HEK293 (cell line): ENCODE data around the gene PCYT1A.

Experiments
- CTCF ChIA-PET: fragments of 350-600 bp; formaldehyde crosslinking; extraction: SDS; loops from one replicate; lab custom pipeline; 2021; ENCODE audit warnings: antibody characterized with exemption; lab: Yijun Ruan, JAX
- POLR2A ChIA-PET: fragments of 300-600 bp; formaldehyde crosslinking; extraction: SDS; loops from one replicate; lab custom pipeline; 2020; ENCODE audit warnings: antibody characterized with exemption, inconsistent platforms; lab: Yijun Ruan, JAX
- H3K27ac ChIP-seq: fragments of 200-500 bp; sonication (Bioruptor generic); 2 replicates; pipeline ENCODE4 v1.5.1; 2014; ENCODE audit warnings: low read depth, low read length, control low read depth, inconsistent platforms; ENCODE audit errors: extremely low read depth
- H3K36me3 ChIP-seq, 2 experiments: fragments of 200-500 bp in 1 of 2; sonication (Bioruptor generic) in 1 of 2; 1 replicate in 1 of 2; 2 replicates in 1 of 2; pipeline ENCODE4 v1.5.1; 2014 to 2017; ENCODE audit warnings: inconsistent platforms in 2 of 2, low read length in 2 of 2; ENCODE audit not compliant: control insufficient read depth in 2 of 2, insufficient read depth in 1 of 2
- H3K4me1 ChIP-seq: fragments of 200-500 bp; sonication (Bioruptor generic); 2 replicates; pipeline ENCODE4 v1.5.1; 2014; ENCODE audit warnings: mild to moderate bottlenecking, low read length, inconsistent platforms; ENCODE audit not compliant: control insufficient read depth, insufficient read depth
- H3K4me3 ChIP-seq: 2 replicates; pipeline ENCODE4 v1.5.1; 2011; ENCODE audit warnings: low read depth, mild to moderate bottlenecking, control low read depth, low read length, moderate library complexity
- H3K9me3 ChIP-seq: fragments of 200-500 bp; sonication (Bioruptor generic); 2 replicates; pipeline ENCODE4 v1.5.1; 2014; ENCODE audit warnings: low read depth, low read length, inconsistent platforms; ENCODE audit not compliant: control insufficient read depth, insufficient read depth
- HOXA7 ChIP-seq: sonication (generic); formaldehyde crosslinking; IDR thresholded peaks from 2 replicates; pipeline ENCODE4 v1.8.1; 2022; ENCODE audit warnings: missing genetic modification reagents, borderline replicate concordance
- MEIS1 ChIP-seq: sonication (generic); formaldehyde crosslinking; IDR thresholded peaks from 2 replicates; pipeline ENCODE4 v1.8.1; 2022; ENCODE audit warnings: missing genetic modification reagents, mild to moderate bottlenecking, borderline replicate concordance
- OVOL3 ChIP-seq: fragments of 450-650 bp; formaldehyde crosslinking; IDR thresholded peaks from 2 replicates; pipeline ENCODE4 v1.5.1; 2016; ENCODE audit warnings: missing biosample characterization, missing genetic modification characterization
- PRDM1 ChIP-seq: fragments of 450-650 bp; formaldehyde crosslinking; IDR thresholded peaks from 2 replicates; pipeline ENCODE4; 2016; ENCODE audit warnings: missing biosample characterization, missing genetic modification characterization
- ZBTB21 ChIP-seq: fragments of 450-650 bp; formaldehyde crosslinking; IDR thresholded peaks from 2 replicates; pipeline ENCODE4 v1.5.1; 2017; ENCODE audit warnings: missing biosample characterization, missing genetic modification characterization
- ZBTB8A ChIP-seq: fragments of 450-650 bp; formaldehyde crosslinking; IDR thresholded peaks from 2 replicates; pipeline ENCODE4 v1.5.1; 2016; ENCODE audit warnings: missing biosample characterization, missing genetic modification characterization
- ZFHX2 ChIP-seq: fragments of 450-650 bp; formaldehyde crosslinking; conservative IDR thresholded peaks from 2 replicates; pipeline ENCODE4 v1.5.1; 2016; ENCODE audit warnings: missing biosample characterization, missing genetic modification characterization
- ZFP69B ChIP-seq: fragments of 450-650 bp; formaldehyde crosslinking; IDR thresholded peaks from 2 replicates; pipeline ENCODE4 v1.5.1; 2016; ENCODE audit warnings: missing biosample characterization, missing genetic modification characterization
- ZNF121 ChIP-seq: fragments of 450-650 bp; formaldehyde crosslinking; IDR thresholded peaks from 2 replicates; pipeline ENCODE4 v1.5.1; 2016; ENCODE audit warnings: missing biosample characterization, missing genetic modification characterization
- ZNF140 ChIP-seq: fragments of 450-650 bp; formaldehyde crosslinking; IDR thresholded peaks from 2 replicates; pipeline ENCODE4 v1.5.1; 2016; ENCODE audit warnings: missing biosample characterization, missing genetic modification characterization
- ZNF311 ChIP-seq: fragments of 450-650 bp; formaldehyde crosslinking; IDR thresholded peaks from 2 replicates; pipeline ENCODE4 v1.5.1; 2017; ENCODE audit warnings: missing biosample characterization, missing genetic modification characterization, borderline replicate concordance
- ZNF366 ChIP-seq: fragments of 450-650 bp; formaldehyde crosslinking; conservative IDR thresholded peaks from 2 replicates; pipeline ENCODE4 v1.5.1; 2016; ENCODE audit warnings: missing biosample characterization, missing genetic modification characterization
- ZNF544 ChIP-seq: fragments of 450-650 bp; formaldehyde crosslinking; IDR thresholded peaks from 2 replicates; pipeline ENCODE4 v1.5.0; 2017; ENCODE audit warnings: missing biosample characterization, missing genetic modification characterization
- ZNF664 ChIP-seq: fragments of 450-650 bp; formaldehyde crosslinking; IDR thresholded peaks from 2 replicates; pipeline ENCODE4 v1.5.1; 2016; ENCODE audit warnings: missing biosample characterization, missing genetic modification characterization
- ZNF792 ChIP-seq: fragments of 450-650 bp; formaldehyde crosslinking; IDR thresholded peaks from 2 replicates; pipeline ENCODE4 v1.5.1; 2016; ENCODE audit warnings: missing biosample characterization, missing genetic modification characterization
- TF ChIP-seq, protein P1 (sequence below): fragments of 450-650 bp; formaldehyde crosslinking; IDR thresholded peaks from 2 replicates; pipeline ENCODE4 v1.5.1; 2017; ENCODE audit warnings: missing biosample characterization, missing genetic modification characterization
- TF ChIP-seq, protein P2 (sequence below): fragments of 450-650 bp; formaldehyde crosslinking; IDR thresholded peaks from 2 replicates; pipeline ENCODE4 v1.5.1; 2017; ENCODE audit warnings: missing biosample characterization, missing genetic modification characterization
- TF ChIP-seq, protein P3 (sequence below): fragments of 450-650 bp; formaldehyde crosslinking; IDR thresholded peaks from 2 replicates; pipeline ENCODE4 v1.5.1; 2016; ENCODE audit warnings: missing biosample characterization, missing genetic modification characterization

Gene PCYT1A

DNA sequence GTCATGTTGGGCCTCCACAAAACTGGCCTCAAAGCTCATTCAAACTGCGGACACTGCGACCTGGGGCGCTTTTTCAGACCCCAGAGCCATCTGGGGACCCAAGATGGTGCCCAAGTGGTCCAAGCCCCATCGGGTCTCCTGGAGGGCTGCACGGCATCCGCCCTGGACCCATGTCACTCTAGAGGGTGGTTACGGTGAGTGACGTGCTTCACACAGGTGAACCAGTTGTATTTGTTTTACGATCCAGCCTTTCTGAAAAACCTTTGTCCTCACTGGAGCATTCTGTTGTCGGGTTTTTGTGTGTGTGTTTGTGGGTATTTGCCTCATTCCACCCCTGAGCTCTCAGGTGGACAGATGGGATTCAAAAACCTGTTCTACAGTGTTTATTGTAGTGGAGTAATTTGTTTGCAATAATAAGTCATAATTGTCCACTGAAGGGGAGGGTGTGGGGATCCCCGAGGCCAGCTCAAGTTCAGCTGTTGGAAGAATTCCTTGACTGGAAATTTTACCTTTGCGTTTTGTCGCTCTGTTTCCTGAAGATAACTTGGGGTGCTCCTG, 69.3 kb downstream of the PCYT1A start:
- TF ChIP-seq ZFHX2 (tag by site-specific recombination), result no peak
- TF ChIP-seq OVOL3 (tag by site-specific recombination), result no peak
- TF ChIP-seq ZBTB8A (tag by site-specific recombination), result no peak
- no peak for TF ChIP-seq ZNF792 (tag by site-specific recombination)
- TF ChIP-seq ZNF544, result no peak
- no peak for TF ChIP-seq ZNF140
- no peak for TF ChIP-seq ZFP69B (tag by site-specific recombination)
- TF ChIP-seq, protein P1, sequence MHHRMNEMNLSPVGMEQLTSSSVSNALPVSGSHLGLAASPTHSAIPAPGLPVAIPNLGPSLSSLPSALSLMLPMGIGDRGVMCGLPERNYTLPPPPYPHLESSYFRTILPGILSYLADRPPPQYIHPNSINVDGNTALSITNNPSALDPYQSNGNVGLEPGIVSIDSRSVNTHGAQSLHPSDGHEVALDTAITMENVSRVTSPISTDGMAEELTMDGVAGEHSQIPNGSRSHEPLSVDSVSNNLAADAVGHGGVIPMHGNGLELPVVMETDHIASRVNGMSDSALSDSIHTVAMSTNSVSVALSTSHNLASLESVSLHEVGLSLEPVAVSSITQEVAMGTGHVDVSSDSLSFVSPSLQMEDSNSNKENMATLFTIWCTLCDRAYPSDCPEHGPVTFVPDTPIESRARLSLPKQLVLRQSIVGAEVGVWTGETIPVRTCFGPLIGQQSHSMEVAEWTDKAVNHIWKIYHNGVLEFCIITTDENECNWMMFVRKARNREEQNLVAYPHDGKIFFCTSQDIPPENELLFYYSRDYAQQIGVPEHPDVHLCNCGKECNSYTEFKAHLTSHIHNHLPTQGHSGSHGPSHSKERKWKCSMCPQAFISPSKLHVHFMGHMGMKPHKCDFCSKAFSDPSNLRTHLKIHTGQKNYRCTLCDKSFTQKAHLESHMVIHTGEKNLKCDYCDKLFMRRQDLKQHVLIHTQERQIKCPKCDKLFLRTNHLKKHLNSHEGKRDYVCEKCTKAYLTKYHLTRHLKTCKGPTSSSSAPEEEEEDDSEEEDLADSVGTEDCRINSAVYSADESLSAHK (tag by site-specific recombination), result no peak
- TF ChIP-seq, protein P2, sequence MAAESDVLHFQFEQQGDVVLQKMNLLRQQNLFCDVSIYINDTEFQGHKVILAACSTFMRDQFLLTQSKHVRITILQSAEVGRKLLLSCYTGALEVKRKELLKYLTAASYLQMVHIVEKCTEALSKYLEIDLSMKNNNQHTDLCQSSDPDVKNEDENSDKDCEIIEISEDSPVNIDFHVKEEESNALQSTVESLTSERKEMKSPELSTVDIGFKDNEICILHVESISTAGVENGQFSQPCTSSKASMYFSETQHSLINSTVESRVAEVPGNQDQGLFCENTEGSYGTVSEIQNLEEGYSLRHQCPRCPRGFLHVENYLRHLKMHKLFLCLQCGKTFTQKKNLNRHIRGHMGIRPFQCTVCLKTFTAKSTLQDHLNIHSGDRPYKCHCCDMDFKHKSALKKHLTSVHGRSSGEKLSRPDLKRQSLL, result no peak
- TF ChIP-seq, protein P3, sequence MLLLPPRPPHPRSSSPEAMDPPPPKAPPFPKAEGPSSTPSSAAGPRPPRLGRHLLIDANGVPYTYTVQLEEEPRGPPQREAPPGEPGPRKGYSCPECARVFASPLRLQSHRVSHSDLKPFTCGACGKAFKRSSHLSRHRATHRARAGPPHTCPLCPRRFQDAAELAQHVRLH, result no peak
- no peak for TF ChIP-seq MEIS1 (CRISPR knock-in tag)
- Histone ChIP-seq H3K4me1 (no peaks in the 10 kb centered on the region), H3K36me3 (no peaks in the 10 kb centered on the region), H3K4me3 (no peak overlapping the region), H3K9me3 (no peaks in the 10 kb centered on the region), H3K27ac (no peak overlapping the region)
- CTCF ChIA-PET, result interaction anchor here (0.6 to 0.7 kb wide), 2 partner anchors 22 to 475 kb away, joined by 3 to 7 read pairs; no protein-coding TSS in a partner anchor
- POLR2A ChIA-PET, result no interaction called here

DNA sequence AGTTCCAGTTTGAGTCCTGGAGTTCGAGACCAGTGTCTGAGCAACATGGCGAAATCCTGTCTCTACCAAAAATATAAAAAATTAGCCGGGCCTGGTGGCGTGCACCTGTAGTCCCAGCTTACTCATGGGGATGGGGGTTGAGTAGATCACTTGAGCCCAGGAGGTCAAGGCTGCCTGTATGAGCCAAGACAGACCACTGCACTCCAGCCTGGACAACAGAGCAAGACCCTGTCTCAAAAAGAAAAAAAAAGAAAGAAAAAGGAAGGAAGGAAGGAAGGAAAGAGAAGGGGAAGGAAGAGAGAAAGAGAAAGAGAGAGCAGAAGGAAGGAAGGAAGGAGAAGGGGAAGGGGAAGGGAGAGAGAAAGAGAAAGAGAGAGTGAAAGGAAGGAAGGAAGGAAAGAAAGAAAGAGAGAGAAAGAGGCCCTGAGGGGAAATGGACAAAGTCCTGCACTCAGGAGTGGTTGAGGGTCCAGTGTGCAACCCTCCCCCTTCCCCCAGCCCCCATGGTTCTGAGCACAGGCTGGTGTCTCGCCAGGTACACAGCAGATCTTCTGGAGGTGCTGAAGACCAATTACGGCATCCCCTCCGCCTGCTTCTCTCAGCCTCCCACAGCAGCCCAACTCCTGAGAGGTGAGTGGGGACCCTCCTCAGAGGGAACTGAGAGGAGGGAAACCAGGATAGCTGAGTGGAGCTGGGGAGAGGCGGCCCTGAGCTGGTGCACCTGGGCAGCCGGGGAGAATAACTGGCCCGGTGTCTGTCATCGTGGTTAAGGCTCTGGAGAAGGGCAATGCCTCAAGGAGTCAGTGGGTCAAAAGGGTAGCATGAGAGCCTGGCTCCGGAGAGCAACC, 70.0 kb downstream of the PCYT1A start:
- no peak overlapping the region for H3K4me3 ChIP-seq
- H3K27ac ChIP-seq, result no peak overlapping the region
- no peaks in the 10 kb centered on the region for H3K36me3 ChIP-seq
- TF ChIP-seq ZNF664 (no peak), ZNF366 (tag by site-specific recombination) (peak; percentile 88), PRDM1 (tag by site-specific recombination) (peak; percentile 97), ZBTB21 (tag by site-specific recombination) (no peak), HOXA7 (no peak), ZNF121 (peak; percentile 27; the same call in 1 of the 2 replicates)
- no peaks in the 10 kb centered on the region for H3K4me1 ChIP-seq
- POLR2A ChIA-PET, result no interaction called here
- CTCF ChIA-PET, result interaction anchor here (0.6 kb wide), 1 partner anchor 476 kb away, joined by 3 read pairs; no protein-coding TSS in a partner anchor
- no peaks in the 10 kb centered on the region for H3K9me3 ChIP-seq

DNA sequence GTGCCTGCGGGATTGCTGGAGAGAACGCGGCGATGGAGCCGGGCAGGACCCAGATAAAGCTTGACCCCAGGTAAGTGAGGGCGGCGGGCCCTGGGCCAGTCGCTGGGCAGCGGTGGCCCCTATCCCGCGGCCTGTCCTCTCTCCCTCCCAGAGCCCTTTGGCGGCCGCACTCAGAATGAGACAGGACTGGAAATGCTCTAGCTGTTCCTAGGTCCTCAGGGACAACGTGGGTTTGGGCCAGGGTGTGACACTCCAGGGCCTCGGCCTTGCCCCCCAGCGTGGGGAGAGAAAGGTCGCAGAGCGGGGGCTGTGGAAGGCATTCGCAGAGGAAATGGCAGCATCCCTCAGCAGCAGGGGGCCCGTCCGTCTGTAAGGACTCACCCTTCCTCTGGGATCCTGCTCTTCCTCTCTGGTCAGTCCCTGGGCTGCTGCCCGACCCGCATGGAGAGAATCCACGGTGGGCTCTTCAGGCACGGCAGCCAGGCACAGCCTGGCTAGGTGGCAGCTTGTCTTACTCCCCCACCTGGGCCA, 70.8 kb downstream of the PCYT1A start:
- Histone ChIP-seq H3K4me1 (no peaks in the 10 kb centered on the region), H3K27ac (no peak overlapping the region), H3K36me3 (no peaks in the 10 kb centered on the region), H3K9me3 (no peaks in the 10 kb centered on the region), H3K4me3 (no peak overlapping the region)
- ChIA-PET POLR2A (no interaction called here), CTCF (no interaction called here)
- TF ChIP-seq ZNF311, result no peak
